Measurements from ENCODE around the gene LIMK2.

DNA sequence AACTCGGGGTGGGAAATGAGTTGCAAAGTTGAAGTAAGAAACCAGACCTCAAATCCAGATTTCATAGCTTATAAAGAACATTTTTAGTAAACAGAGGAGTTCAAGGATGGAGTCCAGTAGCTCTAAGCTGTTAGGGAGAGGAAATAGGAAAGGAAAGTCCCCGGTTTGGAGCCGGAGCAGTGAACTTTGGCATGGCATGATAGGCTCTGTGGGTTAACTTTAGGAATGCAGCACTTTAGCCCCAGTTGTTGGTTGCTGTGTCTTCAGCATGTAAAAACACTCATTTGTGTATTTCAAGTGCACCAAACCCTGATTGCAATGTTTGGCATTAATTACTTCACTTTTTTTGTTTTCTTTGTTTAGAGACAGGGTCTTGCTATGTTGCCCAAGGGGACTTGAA lies 88.8 kb downstream of the LIMK2 start:
- TF ChIP-seq EZH2 (IDR thresholded peaks at IDR 0.05; ENCODE audit: borderline replicate concordance, control insufficient read depth, low read depth, low read length) (no peak), POLR2A (IDR thresholded peaks at IDR 0.05; ENCODE audit: low read depth, low read length) (no peak), ETV6 (conservative IDR thresholded peaks at IDR 0.05 in 1 of 2, IDR thresholded peaks at IDR 0.05 in 1 of 2; ENCODE audit: borderline replicate concordance in 1 of 2, low read depth in 1 of 2) (no peak), BRCA1 (IDR thresholded peaks at IDR 0.05; ENCODE audit: low read depth, low read length) (no peak), RCOR1 (conservative IDR thresholded peaks at IDR 0.05; ENCODE audit: low read depth, low read length) (no peak), POLR2AphosphoS5 (IDR thresholded peaks at IDR 0.05; ENCODE audit: low read length) (no peak), BHLHE40 (IDR thresholded peaks at IDR 0.05; ENCODE audit: borderline replicate concordance in 1 of 2, low read depth in 2 of 2, low read length in 1 of 2) (no peak), YY1 (IDR thresholded peaks at IDR 0.05; ENCODE audit: low read depth, low read length) (no peak)
- TF ChIP-seq, protein P1, sequence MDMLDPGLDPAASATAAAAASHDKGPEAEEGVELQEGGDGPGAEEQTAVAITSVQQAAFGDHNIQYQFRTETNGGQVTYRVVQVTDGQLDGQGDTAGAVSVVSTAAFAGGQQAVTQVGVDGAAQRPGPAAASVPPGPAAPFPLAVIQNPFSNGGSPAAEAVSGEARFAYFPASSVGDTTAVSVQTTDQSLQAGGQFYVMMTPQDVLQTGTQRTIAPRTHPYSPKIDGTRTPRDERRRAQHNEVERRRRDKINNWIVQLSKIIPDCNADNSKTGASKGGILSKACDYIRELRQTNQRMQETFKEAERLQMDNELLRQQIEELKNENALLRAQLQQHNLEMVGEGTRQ (IDR thresholded peaks at IDR 0.05; ENCODE audit: borderline replicate concordance, low read depth, low read length) = no peak
- TF ChIP-seq, protein P2, sequence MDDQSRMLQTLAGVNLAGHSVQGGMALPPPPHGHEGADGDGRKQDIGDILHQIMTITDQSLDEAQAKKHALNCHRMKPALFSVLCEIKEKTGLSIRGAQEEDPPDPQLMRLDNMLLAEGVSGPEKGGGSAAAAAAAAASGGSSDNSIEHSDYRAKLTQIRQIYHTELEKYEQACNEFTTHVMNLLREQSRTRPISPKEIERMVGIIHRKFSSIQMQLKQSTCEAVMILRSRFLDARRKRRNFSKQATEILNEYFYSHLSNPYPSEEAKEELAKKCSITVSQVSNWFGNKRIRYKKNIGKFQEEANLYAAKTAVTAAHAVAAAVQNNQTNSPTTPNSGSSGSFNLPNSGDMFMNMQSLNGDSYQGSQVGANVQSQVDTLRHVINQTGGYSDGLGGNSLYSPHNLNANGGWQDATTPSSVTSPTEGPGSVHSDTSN (IDR thresholded peaks at IDR 0.05; ENCODE audit: insufficient replicate concordance, low read depth, low read length) = no peak
- TF ChIP-seq, protein P3, sequence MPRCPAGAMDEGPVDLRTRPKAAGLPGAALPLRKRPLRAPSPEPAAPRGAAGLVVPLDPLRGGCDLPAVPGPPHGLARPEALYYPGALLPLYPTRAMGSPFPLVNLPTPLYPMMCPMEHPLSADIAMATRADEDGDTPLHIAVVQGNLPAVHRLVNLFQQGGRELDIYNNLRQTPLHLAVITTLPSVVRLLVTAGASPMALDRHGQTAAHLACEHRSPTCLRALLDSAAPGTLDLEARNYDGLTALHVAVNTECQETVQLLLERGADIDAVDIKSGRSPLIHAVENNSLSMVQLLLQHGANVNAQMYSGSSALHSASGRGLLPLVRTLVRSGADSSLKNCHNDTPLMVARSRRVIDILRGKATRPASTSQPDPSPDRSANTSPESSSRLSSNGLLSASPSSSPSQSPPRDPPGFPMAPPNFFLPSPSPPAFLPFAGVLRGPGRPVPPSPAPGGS (IDR thresholded peaks at IDR 0.05; ENCODE audit: borderline replicate concordance, insufficient read depth, low read depth, low read length, poor library complexity, severe bottlenecking) = no peak
- TF ChIP-seq, protein P4, sequence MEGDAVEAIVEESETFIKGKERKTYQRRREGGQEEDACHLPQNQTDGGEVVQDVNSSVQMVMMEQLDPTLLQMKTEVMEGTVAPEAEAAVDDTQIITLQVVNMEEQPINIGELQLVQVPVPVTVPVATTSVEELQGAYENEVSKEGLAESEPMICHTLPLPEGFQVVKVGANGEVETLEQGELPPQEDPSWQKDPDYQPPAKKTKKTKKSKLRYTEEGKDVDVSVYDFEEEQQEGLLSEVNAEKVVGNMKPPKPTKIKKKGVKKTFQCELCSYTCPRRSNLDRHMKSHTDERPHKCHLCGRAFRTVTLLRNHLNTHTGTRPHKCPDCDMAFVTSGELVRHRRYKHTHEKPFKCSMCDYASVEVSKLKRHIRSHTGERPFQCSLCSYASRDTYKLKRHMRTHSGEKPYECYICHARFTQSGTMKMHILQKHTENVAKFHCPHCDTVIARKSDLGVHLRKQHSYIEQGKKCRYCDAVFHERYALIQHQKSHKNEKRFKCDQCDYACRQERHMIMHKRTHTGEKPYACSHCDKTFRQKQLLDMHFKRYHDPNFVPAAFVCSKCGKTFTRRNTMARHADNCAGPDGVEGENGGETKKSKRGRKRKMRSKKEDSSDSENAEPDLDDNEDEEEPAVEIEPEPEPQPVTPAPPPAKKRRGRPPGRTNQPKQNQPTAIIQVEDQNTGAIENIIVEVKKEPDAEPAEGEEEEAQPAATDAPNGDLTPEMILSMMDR (IDR thresholded peaks at IDR 0.05 in 2 of 3, conservative IDR thresholded peaks at IDR 0.05 in 1 of 3; ENCODE audit: control insufficient read depth in 2 of 3, extremely low read depth in 1 of 3, insufficient read depth in 1 of 3, low read depth in 3 of 3, low read length in 3 of 3) = no peak
- TF ChIP-seq, protein P5, sequence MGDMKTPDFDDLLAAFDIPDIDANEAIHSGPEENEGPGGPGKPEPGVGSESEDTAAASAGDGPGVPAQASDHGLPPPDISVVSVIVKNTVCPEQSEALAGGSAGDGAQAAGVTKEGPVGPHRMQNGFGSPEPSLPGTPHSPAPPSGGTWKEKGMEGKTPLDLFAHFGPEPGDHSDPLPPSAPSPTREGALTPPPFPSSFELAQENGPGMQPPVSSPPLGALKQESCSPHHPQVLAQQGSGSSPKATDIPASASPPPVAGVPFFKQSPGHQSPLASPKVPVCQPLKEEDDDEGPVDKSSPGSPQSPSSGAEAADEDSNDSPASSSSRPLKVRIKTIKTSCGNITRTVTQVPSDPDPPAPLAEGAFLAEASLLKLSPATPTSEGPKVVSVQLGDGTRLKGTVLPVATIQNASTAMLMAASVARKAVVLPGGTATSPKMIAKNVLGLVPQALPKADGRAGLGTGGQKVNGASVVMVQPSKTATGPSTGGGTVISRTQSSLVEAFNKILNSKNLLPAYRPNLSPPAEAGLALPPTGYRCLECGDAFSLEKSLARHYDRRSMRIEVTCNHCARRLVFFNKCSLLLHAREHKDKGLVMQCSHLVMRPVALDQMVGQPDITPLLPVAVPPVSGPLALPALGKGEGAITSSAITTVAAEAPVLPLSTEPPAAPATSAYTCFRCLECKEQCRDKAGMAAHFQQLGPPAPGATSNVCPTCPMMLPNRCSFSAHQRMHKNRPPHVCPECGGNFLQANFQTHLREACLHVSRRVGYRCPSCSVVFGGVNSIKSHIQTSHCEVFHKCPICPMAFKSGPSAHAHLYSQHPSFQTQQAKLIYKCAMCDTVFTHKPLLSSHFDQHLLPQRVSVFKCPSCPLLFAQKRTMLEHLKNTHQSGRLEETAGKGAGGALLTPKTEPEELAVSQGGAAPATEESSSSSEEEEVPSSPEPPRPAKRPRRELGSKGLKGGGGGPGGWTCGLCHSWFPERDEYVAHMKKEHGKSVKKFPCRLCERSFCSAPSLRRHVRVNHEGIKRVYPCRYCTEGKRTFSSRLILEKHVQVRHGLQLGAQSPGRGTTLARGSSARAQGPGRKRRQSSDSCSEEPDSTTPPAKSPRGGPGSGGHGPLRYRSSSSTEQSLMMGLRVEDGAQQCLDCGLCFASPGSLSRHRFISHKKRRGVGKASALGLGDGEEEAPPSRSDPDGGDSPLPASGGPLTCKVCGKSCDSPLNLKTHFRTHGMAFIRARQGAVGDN (IDR thresholded peaks at IDR 0.05) = no peak
- TF ChIP-seq, protein P6, sequence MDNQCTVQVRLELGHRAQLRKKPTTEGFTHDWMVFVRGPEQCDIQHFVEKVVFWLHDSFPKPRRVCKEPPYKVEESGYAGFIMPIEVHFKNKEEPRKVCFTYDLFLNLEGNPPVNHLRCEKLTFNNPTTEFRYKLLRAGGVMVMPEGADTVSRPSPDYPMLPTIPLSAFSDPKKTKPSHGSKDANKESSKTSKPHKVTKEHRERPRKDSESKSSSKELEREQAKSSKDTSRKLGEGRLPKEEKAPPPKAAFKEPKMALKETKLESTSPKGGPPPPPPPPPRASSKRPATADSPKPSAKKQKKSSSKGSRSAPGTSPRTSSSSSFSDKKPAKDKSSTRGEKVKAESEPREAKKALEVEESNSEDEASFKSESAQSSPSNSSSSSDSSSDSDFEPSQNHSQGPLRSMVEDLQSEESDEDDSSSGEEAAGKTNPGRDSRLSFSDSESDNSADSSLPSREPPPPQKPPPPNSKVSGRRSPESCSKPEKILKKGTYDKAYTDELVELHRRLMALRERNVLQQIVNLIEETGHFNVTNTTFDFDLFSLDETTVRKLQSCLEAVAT (IDR thresholded peaks at IDR 0.05) = no peak

All from GM12878 (cell line).